HG03575 (cell line): ENCODE measurements around the gene AMZ2.

ENCODE experiments used
- ATAC-seq: cut with Tn5 transposase; IDR thresholded peaks from one replicate; pipeline ENCODE4 v1.9.1; 2021; ENCODE audit not compliant: unreplicated experiment, insufficient number of reproducible peaks, low FRiP score; ENCODE audit errors: extremely low read depth

AMZ2 gene

DNA sequence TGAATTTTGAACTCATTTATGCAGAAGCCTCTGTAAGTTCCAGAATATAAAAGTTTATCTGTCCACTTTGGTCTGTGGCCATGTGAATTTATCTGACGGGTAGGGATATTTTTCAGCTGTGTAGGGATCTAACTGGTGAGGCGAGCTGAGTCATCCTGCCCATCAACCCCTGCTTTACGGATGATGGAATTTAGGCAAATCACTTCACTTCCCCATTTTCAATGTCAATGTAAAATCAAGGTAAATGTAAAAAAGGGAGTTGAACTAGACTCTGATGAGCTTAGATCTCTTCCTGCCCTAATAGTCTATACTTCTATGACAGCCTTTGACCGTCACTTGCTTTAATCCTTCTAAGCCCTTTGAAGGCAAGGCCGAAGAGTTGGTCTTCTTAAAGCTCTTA is 40.5 kb downstream of the AMZ2 start:
- no peak for ATAC-seq

DNA sequence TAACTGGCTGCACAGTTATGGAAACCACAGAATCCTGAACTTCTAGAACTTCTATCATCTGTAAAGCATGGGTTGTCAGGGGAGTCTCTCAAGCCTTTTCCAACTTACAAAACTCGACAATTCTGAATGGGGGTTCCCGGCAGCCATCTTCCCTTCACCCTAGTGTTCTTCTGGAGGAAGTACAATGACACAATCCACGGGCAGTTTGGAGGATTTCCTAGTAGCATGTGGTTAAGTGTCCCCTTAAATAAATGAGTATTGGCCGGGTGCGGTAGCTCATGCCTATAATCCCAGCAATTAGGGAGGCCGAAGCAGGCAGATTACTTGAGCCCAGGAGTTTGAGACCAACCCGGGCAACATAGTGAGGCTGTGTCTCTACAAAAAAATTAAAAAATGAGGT is 41.0 kb downstream of the AMZ2 start:
- ATAC-seq: no peak

DNA sequence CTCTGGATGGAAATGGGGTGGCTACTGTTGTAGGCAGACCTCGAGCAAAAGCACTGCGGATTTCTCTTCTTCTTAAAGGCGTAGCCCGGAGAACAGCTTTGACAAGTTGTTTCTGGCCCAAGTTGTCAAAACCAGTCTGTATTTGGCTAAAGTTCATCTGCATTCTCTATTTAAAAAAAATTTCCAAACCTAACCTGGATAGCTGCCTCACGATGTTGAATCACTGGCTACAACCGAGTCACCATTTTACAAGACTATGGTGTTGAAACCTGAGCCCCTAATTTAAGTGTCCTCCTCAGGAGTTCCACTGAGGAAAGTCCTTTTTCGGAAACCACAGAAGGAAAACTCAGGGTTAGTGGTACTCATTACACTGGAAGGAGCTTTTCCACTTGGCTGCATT is 41.6 kb downstream of the AMZ2 start:
- no peak for ATAC-seq

DNA sequence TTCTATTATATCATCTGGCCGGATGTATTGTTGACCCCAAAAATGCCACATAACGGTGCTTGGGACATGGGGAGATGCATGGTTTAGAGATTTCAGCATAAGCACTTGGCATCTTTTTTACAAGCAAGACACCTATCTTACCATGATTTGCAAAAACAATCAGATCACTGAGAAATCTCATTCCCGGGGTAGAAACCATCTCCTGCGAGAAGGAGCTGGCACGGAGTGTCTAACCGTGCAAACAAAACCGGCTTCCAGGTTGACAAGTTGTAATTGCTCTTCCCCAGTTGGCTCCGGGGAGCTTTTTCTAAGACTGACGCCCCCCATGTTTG is 42.1 kb downstream of the AMZ2 start:
- no peak for ATAC-seq

DNA sequence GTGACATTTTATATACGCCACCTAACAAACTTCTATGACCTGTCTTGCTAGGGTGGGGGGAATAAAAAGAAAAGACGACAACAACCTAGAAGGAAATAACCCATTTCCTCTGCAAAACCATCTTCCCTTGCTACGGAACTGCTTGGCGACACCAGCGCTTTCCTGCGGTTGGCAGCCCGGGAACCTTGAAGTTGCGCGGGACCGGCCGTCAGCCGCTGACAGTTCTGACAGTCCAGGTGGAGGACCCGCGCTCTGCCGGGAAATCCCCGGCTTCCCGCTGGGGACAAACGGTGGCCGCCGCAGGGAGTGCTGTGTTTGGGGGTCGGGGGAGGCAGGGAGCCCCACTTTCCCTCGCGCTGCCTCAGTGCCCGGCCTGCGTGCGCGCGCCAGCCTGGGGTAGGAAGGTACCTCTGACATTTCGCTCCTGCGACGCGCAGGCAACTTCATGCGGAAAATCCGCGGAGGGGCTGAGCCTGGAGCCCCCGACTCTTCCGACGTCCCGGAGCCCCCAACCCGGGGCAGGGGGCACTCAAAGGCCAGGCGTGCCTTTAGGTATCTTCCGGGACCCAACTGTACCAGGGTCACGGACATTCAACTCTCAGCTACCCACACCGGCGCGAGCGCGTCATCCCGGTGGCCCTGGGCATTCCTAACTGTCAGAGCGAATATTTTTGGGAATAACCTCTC is 42.6 kb downstream of the AMZ2 start:
- no peak for ATAC-seq

DNA sequence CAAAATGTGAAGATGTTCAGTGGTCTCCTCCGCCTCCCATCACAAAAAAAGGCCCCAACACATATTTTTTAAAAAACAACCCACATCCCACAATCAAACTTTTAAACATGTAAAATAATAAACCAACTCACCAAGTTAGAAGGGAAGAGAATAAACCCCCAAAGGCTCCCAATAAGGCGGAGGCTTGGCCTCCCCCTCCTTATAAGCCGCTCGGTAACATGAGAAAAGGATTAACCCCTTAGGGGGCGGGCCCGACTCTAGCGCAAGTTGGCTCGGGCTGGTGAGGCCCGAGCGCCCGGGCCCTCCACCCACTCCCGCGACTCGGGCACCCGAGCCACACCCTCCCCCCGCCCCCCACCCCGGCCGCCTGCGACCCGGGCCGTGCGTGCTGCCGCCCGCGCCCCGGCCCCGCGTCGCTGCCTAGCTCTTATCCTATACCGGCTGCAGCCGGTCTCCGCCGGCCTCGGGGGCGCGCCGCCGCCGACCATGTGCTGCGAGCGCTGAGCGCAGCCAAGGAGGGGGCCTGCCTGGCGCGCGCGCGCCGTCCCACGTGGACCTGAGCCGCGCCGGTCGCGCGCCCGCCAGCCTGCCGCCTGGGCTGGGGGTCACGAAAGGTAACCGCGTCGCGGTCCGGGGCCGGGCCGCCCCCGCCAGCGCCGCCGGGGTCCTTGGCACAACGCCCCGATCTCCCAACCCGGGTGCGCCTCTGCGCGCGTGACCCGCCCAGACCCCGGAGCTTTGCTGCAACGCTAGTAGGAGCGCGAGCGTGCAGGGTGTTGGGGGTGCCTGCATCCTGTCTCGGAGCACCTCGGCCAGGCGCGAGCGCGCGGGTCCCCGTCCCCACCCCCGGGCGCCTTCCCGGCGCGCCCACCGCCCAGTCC is 43.4 kb downstream of the AMZ2 start, which contains the start of the genes ARSG and SLC16A6:
ARSG (plus strand) TSS at position 541 of the 881 bp plus-strand sequence. CDS start 15,999 bp downstream, outside the sequence.
SLC16A6 (minus strand) TSS at position 173 of the 881 bp plus-strand sequence. CDS start 12,807 bp downstream, outside the sequence.
- ATAC-seq: no peak

DNA sequence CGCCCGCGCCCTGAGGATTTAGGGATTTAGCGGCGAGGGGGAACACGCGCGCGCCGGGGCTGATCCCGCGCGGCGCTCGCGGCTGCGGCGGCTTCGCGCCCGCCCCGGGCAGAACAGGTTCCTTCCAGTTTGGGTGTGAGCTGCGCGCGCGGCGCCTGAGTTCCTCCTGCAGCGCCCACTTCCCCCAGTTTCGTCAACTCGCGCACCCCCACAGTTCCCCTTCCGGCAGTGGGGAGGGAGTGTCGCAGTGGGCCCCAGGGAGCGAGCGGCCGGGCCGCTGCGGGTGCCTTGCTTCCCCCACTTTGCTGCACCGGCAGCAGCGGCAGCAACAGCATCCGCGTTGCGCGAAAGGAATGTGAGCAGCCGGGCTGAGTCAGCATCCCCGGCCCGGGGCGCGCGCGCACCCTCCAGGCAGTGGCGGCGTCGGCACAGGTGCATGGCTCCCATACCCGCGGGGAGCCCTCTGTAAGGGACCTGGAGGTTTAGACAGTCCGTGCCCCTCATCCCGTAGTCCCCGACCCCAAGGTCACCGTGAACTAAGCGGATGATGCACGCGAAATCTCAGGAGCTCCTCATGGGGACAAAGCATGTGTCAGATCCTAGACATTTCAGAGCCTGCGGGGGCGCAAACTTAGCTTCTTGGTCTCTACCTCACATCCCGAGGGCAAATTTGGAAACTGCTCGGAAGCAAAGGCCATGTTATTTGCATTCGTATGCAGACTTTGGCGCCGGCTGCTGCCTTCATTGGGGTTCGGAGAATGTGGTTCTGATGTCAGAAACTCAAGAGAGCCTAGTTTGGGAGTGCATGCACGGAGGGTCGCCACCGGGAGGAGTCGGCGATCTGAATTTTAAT is 44.2 kb downstream of the AMZ2 start:
- ATAC-seq: no peak

DNA sequence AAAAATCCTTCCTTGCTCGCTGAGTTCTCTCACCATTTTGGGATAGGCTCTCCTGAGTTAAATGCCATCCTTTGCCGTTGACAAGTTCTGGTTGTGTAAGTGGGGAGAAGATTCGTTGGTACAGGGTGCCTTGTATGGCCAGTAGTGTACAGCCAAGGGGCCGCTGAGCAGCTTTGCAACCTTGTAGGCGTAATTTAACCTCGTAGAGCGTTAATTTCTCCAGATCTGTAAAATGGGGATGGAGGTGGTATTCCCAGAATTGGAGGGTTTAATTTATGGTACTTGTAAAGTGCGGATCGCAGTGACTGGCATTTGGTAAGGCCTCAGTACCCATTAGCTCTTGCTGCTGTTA is 44.8 kb downstream of the AMZ2 start:
- no peak for ATAC-seq

DNA sequence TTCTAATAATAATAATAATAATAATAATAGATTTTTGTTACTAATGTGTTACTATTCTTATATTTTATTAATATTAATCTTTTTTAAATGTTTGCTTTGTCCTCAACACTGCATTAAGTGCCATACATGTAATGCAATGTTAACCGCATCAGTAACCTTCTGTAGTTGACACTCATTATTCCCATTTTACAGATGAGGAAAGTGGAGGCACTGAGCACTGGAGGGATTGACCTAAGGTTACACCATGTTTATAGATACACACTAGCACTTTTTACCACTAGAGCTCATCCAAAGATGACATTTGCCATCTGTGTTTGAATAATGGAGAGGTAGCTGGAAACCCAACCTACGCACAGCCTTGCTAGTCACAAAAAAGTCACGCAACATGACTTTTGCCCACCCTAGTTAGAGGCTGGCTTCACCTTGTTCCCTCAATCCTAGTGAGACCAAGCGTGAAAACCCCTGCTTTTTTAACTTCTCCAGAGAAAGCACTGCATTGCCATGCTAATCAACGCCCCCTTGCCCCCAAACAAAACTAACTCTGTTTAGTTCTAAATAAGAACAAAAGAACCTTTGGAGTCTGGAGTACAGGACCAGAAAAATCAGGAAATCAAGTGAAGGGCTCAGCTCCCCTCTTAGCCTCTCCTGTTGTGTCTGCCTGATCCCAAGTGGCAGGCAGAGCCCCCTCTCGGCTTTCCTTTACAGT is 45.8 kb downstream of the AMZ2 start:
- no peak for ATAC-seq

DNA sequence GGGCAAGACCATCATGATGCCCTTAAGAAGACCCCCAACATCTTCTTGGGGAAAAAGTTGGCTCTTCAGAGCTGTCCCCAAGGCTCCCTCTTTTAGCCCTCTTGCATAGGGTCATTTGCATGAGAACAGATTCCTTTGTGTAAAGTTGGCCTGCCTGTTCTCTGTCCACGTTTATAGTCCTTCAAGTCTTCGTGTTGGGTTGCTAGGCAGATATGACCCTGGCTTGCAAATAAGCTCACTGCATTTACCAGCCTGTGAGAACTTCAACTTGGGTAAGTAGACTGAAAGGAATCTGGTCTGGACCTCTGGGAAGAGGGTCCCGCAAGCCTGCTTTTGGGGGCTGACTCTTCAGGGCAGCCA is 46.3 kb downstream of the AMZ2 start:
- no peak for ATAC-seq

DNA sequence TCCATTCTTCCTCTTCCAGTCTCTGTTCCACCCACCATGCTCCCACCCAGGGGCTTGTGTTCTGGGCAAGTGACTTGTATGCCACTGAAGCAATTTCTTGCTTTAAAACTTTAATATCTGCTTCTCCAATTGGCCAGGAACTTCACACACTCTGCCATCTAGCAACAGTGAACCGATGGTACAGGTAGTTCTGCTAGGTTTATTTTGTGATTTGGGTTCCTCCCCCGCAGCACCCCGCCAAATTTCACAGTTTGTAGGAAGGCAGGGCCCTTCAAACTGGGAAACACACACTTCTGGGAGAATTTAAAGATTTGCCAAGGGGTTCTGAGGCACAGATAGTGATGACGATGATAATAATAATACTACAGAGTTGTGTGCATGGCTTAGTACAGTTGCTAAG is 46.8 kb downstream of the AMZ2 start:
- ATAC-seq: no peak

DNA sequence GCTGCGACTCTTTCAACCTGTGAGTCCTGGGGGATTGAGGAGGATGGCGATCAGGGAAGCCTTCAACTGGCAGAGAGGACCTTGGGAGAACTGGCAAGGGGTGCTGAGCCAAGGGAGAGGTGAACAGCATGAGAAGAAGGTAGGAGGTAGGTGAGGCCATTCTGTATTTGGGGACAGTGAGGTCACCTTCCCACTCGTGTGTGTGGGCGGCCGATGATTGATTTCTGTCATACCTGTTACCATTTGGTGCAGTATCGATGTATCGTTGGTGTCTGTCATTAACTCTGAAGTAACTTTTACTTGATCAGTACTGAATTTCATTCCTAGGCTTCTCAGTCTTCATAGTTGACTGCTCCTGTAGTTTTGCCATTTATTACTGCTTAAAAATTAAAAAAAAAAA is 47.2 kb downstream of the AMZ2 start:
- no peak for ATAC-seq

DNA sequence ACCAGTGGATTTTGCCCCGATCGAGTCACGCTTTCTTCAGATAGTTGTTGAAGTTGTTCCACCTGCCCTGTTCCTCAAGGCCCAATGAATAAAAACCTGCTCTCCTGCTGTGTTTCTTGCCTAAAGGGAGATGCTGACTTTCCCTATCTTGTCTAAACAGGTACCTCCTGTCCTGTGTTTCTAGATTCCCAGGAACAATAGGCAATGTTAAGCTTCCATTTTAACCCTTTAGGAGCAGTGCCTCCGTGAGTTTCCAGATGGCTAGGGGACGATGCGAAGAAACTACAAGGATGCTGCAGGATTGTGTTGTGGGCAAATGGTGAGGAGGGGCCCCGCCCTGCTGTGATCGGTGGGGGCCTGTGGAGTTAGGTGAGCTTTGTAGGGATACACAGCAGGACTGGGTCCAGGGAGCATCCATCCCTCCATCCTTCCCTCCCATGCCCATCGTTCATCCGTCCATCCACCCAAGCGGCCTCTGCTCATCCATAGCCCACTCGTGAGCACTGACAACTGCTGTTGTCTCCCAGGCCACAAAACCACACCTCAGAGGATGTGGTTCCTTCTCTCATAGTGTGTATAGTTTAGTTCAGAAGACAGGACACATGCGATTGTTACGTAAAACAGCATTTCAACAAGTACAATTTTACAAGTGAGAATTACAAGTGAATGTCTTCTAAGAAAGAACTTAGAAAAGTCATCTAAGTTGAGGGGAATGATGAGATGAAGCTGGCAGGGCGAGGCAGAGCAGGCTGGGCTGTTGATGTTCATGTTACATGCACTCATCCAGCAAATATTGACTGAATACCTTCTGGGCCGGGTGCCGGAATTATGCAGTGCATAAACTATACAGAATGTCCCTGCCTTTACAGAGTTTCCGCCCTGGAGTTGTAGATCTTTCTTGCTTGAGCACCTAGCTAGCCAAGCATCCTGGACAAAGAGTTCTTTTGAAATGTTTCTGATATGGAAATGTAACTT is 48.7 kb downstream of the AMZ2 start:
- ATAC-seq: no peak

DNA sequence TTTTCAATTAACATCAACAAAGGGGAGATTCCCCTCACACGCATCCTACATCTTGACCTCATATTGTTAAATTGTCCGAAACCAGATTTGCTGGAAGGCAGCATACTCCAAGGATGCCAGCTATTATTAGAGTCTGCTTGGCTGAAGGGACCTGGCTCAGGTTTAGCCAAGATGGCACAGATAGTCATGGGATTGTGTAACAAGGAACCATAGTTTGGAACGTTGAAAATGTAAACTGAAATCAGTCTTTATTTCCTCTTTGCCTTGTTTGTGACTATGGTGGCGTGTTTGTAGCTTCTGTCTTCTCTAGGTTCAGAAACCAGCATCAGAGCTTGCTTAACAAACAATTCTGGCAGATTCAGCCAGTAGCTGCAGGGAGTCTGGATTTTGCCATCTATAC is 49.4 kb downstream of the AMZ2 start:
- ATAC-seq: no peak

DNA sequence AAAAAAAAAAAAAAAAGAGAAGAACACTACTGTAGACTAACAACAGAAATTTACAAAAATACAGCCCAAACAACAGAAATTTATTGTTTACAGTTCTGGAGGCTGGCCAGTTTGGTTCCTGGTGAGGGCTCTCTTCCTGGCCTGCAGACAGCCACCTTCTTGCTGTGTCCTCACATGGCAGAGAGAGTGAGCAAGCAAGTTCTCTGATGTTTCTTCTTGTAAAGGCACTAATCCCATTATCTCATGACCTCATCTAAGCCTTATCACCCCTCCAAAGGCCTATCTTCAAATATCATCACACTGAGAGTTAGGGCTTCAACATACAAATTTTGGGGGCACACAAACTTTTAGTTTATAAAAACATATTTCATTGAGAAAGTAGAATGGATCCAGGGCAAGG is 50.8 kb downstream of the AMZ2 start:
- no peak for ATAC-seq

DNA sequence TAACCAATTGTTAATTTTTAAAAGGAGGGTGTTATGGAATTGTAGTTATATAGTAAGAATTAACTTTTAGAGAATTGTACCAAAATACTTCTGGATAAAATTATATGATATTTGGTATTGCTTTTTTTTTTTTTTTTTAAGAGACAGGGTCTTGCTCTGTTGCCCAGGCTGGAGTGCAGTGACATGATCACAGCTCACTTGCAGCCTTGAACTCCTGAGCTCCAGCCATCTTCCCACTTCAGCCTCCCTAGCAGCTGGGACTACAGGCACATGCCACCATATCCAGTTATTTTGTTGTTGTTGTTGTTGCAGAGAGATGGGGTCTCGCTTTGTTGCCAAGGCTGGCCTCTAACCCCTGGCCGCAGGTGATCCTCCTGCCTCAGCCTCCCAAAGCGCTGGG is 52.0 kb downstream of the AMZ2 start:
- no peak for ATAC-seq

DNA sequence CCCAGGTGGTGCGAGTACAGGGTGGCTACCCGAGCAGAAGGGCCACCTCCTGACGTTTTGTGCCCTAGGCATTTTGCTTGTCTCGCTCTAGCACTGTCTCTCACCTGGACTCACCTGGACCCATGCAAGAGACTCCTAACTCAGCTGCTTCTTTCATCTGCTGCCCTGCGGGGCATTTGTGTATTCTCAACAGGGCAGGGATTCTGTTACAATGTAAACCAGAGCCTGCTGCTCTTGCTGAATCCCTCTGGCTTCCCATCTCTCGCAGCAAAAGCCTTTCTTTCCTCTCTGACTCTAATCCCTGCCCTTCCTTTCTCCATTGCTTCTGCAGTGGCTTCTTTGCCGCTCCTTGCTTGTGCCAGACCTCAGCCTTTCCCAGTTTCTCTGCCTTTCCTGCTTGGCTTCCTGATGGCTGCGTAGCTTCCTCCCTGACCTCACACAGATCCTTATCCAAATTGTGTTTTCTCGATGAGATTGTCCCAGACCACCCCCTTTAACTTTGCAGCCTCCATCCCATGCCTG is 53.7 kb downstream of the AMZ2 start:
- ATAC-seq: no peak

DNA sequence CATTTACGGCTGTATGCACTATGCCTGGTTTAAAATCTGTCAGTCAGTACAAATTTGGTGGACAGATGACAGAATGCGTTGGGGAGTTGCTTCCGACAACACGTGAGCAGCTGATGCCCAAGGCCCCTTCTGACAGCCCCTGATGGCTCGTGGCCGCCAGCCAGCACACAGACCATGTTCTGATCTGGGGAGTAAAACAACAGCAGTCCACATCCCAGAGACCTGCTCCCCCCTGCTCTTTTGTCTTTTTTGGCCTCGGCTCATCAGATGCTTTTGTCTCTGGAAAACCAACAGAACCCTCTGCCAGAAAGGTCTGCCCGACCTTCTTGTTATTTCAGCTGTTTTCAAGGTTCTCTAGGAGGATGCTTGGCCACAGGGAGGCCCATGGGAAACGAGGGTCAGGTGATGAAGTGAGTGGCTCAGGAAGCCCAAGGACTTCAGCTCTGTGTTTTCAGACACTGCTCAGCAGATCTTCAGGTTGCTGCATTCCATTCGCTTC is 54.3 kb downstream of the AMZ2 start:
- no peak for ATAC-seq
